Stimulated activated CD4-positive, alpha-beta T cell treated with anti-CD3 and anti-CD28 coated beads, Interleukin-12 subunit alpha, Interleukin-12 subunit beta, amount 100 ng/mL, for 48 hours (primary cell): ENCODE results near the gene PTPRU.

Source experiments
- DNase-seq, 3 donors: peaks; one replicate each; pipeline ENCODE4 v3.0.0-alpha.2; 2020; ENCODE audit warnings: low read depth in 2 of 3, low spot score in 1 of 3

The PTPRU gene

GRCh38 chr1:29361686-29362085 lies 125.4 kb downstream of the PTPRU start:
- no peak for DNase-seq

GRCh38 chr1:29362116-29362515 lies 125.8 kb downstream of the PTPRU start:
- no peak for DNase-seq

- no peak for DNase-seq
These were observed 126.4 kb downstream of the PTPRU start for GRCh38 chr1:29362764-29363163.

- DNase-seq = no peak
These were observed 127.2 kb downstream of the PTPRU start for GRCh38 chr1:29363536-29363935.

DNA sequence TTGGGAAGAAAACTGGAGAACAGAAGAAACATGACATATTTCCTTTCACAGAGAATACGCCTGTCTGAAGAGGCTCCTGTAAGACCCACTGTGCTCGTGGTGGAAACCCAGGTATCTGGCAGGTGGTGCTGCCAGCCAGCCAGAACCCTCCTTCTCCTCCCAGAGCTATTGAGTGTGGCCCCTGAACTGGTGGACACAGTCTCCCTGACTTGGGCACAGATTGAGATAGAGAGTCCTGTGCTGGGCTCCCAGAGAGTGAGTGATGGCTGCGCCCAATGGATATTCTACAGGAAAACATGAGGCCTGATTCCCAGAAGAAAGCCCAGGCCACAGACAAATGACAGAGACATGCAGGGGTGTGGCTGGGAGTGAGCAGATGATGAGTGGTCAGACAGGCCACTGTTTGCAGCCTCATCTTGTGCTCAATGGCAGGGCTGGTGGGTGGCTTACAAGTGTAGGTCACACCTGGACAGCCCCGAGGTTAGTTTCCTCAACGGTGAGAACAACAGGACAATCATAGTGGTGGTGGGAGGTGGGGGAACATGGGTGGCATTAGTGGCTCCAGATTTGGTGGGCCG lies 127.9 kb downstream of the PTPRU start:
- no peak for DNase-seq

DNA sequence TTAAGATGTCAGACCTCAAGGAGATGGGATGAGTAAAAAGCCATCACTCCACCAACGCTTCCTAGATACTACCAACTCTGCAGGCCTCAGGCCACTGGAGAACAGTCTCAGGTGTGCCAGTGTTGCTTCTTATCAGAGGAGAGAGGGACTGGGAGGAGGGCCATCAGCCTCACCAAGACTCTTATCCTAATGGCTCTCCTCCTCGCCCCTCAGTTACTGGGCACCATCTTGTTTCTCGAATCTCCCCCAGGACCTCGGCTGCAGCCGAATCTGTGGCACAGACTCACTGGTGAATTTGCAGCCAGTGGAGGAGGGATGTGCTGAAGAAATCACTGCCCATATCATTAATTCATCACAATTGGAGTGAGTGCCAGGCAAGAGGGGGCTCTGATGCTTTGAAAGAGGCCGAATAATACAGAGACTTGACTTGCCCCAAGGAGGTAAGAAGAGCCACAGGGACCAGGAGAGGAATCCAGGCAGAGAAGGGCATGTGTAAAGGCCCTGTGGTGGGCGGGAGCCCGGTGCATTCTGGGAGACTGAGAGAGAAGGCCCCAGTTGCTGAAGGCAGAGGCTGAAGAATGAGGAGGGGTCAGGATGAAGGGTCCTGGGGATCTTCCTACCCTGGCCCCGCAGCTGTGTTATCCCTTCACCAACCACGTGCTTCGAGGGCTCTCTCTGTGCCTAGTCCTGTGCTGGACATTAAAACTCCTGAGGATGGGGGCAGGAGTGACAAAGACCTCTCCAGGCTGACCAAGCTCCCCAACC lies 129.8 kb downstream of the PTPRU start:
- DNase-seq = no peak

DNA sequence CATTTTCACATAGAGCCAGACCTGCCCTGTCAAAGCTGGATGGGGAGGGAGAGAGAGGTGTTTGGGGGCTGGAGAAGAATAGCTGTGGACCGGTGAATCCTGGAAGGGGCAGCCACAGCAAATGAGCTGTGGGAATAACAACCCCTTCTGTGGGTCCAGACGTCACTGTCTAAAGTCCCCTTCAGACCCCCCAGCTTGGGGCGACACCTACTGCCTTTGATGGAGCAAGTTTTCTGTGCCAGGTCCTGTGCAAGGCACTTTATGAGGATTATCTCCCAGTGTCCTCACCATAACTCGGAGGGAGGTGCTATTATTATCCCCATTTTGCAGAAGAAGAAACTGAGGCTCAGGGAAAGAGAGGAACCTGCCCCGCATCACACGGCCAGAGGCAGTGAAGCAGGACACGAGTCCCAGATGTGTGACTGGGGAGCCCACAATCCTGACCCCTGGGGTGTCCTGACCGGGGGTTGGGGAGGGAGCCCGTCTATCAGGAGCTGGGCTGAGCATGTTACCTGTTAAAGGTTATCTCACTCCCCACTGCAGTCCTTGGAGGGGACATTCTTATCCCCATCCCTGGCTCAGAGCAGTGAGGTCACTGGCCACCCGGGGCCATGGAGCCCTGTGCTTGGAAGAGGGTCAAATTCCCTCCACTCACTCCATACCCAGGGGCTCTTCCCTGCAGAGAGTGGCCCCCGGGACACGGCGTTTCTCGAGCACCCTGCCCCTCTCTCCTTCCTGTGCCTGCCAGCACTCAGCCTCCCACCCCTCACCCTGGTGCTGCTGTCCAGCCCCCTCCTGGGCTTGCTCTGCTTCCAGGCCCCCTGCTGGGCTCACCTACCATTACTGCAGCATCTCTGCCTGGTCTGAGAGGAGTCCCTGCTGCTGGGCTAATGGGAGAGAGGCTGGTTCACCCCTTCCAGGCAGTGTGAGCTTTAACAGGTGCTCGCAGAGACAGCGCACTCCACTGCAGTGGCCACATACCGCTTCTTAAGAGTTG lies 132.9 kb downstream of the PTPRU start:
- DNase-seq = no peak

DNA sequence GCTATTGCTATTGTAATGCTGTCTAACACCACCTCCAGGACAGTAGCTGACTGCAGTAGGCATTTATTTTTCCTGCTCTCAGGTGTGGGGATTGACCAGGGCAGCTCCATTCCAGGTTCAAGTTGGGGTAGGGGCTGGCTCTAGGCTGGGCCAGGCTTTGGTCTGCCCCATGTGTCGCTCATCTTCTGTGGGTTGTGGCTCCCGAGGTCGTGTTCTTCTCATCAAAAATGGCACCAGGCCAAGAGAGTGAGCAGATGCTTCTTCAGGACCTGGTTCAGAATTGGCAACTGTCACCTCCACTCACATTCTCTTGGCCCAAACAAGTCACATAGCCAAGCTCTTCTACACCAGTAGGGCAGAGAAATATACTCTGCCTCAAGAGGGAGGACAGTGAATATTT lies 133.7 kb downstream of the PTPRU start:
- no peak for DNase-seq

GRCh38 chr1:29371332-29371731 lies 135.0 kb downstream of the PTPRU start:
- DNase-seq = no peak

DNA sequence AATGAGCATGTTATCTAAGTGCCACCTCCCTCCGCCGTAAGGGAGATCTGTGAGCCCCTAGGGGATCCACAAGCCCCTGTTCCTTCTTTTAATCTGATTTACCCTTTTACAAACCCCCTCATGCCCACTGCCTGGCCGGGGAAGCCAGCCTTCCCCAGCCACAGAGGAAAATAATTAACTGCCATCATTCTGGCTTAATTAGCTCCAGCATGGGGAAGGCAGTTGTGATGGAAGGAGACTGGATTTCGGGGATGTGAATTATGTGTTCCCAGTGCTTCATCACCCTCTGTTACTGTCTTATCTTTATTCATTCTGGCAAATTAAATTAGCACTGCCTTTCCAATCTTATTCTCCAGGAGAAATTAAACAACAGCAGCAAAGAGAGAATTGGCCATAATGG lies 135.8 kb downstream of the PTPRU start:
- DNase-seq = no peak
